AG09319 (cell line): Measurements from ENCODE around the gene USP47.

Experiments used
- DNase-seq: peaks from one replicate; pipeline ENCODE4 v3.0.0-alpha.2; 2010; ENCODE audit warnings: low read depth; ENCODE audit errors: extremely low read depth
- TF ChIP-seq, protein P1 (sequence below): IDR thresholded peaks from 2 replicates; pipeline ENCODE4 v1.5.1; 2011; ENCODE audit warnings: low read depth, mild to moderate bottlenecking, inconsistent platforms, low read length, moderate library complexity

The USP47 gene

DNA sequence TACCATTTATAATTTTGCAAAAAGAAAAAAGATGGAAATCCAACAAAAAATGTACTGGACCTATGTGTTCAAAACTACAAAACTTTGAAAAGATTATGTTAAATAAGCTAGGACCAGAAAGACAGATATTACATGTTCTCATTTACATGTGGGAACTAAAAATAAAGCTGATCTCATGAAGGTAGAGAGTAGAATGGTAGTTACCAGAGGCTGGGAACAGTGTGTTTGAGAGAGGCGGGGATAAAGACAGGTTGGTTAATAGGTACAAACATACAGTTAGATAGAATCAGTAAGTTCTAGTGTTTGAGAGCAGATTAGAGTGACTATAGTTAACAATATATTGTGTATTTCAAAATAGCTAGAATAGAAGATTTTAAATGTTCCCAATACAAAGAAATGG is 71.6 kb downstream of the USP47 start:
- TF ChIP-seq, protein P1, sequence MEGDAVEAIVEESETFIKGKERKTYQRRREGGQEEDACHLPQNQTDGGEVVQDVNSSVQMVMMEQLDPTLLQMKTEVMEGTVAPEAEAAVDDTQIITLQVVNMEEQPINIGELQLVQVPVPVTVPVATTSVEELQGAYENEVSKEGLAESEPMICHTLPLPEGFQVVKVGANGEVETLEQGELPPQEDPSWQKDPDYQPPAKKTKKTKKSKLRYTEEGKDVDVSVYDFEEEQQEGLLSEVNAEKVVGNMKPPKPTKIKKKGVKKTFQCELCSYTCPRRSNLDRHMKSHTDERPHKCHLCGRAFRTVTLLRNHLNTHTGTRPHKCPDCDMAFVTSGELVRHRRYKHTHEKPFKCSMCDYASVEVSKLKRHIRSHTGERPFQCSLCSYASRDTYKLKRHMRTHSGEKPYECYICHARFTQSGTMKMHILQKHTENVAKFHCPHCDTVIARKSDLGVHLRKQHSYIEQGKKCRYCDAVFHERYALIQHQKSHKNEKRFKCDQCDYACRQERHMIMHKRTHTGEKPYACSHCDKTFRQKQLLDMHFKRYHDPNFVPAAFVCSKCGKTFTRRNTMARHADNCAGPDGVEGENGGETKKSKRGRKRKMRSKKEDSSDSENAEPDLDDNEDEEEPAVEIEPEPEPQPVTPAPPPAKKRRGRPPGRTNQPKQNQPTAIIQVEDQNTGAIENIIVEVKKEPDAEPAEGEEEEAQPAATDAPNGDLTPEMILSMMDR, result no peak
- DNase-seq, result no peak

- TF ChIP-seq, protein P1, result no peak
- no peak for DNase-seq
Observed at GRCh38 chr11:11915625-11916024, 73.9 kb downstream of the USP47 start.

GRCh38 chr11:11916981-11917399 is 75.2 kb downstream of the USP47 start:
- DNase-seq, result peak; percentile 43

GRCh38 chr11:11923828-11924227 is 82.1 kb downstream of the USP47 start:
- DNase-seq, result no peak
- TF ChIP-seq, protein P1, result no peak

More at GRCh38 chr11:11916981-11917399, 75.2 kb downstream of the USP47 start:
- TF ChIP-seq, protein P1, result no peak

- TF ChIP-seq, protein P1, result no peak
- DNase-seq, result no peak
Observed at GRCh38 chr11:11929920-11930319, 88.1 kb downstream of the USP47 start.

GRCh38 chr11:11931461-11932055 is 89.8 kb downstream of the USP47 start:
- peak; percentile 39 for DNase-seq
- TF ChIP-seq, protein P1, result peak; percentile 56

DNA sequence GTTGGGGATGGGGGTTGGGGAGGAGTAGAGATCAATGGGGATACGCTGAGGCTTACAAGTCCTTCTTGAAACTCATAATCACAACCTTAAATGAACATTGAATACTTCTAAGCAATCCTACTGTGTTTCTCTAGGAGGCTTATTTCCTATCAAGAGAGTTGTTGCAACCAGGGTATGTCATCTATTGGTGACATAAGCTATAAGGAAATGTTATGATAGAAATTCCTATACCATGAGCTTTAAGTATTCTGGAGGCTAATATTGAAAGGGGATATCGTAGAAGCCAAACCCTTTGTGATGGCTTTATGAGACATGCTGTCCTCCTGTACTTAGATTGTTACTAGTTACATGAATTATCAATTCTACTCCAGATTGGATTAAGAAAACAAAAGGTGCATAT is 93.8 kb downstream of the USP47 start:
- no peak for DNase-seq
- TF ChIP-seq, protein P1, result no peak
